ENCODE results near the gene CTSW.

DNA sequence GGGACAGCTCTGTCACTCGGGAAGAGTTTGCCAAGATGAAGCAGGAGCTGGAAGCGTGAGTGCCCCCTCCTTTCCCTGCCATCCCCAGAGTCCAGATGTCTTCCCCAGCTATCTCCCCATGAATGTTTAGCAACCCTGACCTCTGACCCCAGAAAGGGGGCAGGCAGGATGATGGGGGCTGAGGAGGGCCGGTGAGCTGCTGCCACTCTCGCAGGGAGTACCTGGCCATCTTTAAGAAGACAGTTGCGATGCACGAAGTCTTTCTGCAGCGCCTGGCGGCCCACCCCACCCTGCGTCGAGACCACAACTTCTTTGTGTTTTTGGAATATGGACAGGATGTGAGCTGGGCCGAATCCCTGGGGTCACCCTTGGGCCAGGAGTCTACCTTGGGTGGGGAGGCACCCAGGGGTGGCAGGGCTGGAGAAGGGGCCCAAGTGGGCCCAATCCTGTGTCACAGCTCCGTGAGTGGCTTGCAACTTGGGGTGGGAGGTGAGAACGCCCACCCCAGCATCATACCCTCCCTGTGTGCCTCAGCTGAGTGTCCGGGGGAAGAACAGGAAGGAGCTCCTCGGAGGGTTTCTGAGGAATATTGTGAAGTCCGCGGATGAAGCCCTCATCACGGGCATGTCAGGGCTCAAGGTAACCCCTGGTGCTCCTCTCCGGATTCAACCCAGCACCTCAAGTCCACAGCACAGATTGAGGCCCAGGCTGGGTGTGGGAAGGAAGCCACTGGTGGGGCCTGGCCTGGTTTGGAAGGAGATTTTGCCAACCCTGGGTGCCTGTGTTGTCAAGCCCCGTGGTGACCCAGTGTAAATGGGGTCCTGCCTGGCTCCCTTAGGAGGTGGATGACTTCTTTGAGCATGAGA lies 29.2 kb upstream of the CTSW start:
- TF ChIP-seq MYBL2 (CRISPR knock-in tag; IDR thresholded peaks at IDR 0.05) (no peak), CREM (CRISPR knock-in tag; IDR thresholded peaks at IDR 0.05) (no peak), ELF4 (CRISPR knock-in tag; IDR thresholded peaks at IDR 0.05; ENCODE audit: low read depth) (no peak), ZNF263 (CRISPR knock-in tag; IDR thresholded peaks at IDR 0.05; ENCODE audit: low read depth) (no peak), NR2C2 (CRISPR knock-in tag; IDR thresholded peaks at IDR 0.05) (no peak), NFE2L1 (CRISPR knock-in tag; IDR thresholded peaks at IDR 0.05) (no peak)
- TF ChIP-seq, protein P1, sequence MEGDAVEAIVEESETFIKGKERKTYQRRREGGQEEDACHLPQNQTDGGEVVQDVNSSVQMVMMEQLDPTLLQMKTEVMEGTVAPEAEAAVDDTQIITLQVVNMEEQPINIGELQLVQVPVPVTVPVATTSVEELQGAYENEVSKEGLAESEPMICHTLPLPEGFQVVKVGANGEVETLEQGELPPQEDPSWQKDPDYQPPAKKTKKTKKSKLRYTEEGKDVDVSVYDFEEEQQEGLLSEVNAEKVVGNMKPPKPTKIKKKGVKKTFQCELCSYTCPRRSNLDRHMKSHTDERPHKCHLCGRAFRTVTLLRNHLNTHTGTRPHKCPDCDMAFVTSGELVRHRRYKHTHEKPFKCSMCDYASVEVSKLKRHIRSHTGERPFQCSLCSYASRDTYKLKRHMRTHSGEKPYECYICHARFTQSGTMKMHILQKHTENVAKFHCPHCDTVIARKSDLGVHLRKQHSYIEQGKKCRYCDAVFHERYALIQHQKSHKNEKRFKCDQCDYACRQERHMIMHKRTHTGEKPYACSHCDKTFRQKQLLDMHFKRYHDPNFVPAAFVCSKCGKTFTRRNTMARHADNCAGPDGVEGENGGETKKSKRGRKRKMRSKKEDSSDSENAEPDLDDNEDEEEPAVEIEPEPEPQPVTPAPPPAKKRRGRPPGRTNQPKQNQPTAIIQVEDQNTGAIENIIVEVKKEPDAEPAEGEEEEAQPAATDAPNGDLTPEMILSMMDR (IDR thresholded peaks at IDR 0.05): no peak
- TF ChIP-seq, protein P2, sequence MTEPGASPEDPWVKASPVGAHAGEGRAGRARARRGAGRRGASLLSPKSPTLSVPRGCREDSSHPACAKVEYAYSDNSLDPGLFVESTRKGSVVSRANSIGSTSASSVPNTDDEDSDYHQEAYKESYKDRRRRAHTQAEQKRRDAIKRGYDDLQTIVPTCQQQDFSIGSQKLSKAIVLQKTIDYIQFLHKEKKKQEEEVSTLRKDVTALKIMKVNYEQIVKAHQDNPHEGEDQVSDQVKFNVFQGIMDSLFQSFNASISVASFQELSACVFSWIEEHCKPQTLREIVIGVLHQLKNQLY (CRISPR knock-in tag; IDR thresholded peaks at IDR 0.05): no peak
